GM10847 (cell line): ENCODE results near the gene FBRSL1.

ENCODE experiments used
- POLR2A ChIP-seq: IDR thresholded peaks from 2 replicates; pipeline ENCODE4 v1.6.1; 2011; ENCODE audit not compliant: insufficient read length; ENCODE audit errors: extremely low read depth

Gene FBRSL1

DNA sequence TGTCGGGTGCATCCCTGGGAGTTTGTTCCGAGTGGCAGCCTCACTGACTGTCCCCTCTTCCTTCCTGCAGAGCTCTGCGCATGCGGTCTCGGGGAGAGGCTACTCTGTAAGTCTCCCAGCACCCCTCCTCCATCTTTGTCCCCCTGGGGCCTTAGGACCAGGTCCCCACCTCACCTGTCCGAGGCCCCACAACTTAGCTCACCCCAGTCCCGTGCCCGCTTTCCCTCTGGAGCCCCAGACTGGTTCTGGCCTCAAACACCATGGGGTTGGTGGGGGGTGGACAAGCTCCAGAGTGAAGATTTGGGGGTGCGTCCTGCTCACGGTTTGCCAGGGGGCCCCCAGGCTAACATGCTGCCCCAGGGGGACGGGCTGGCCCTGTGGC lies 37.9 kb downstream of the FBRSL1 start:
- TF ChIP-seq POLR2A = no peak

DNA sequence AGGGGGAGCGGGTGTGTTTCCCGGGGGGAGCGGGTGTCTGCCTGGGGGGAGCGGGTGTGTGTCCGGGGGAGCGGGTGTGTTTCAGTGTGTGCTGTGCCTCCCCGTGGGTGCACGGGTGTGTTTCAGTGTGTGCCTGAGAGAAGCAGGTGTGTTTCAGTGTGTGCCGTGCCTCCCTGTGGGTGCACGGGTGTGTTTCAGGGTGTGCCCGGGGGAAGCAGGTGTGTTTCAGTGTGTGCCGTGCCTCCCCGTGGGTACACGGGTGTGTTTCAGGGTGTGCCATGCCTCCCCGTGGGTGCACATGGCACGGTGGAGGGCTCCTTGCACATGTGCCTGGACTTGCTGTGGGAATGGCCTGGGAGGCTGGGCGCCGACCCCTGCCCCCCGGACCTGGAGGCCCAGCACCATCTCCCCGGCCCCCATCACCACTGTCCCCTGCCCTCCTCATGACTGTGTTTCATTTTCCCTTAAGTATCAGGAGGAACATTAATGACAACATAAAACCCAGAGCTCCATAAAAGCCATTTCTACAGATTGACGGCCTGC lies 38.7 kb downstream of the FBRSL1 start:
- no peak for TF ChIP-seq POLR2A

GRCh38 chr12:132529156-132529839 lies 39.3 kb downstream of the FBRSL1 start:
- no peak for TF ChIP-seq POLR2A

- TF ChIP-seq POLR2A = no peak
These were observed 40.0 kb downstream of the FBRSL1 start for GRCh38 chr12:132529906-132530305.

- TF ChIP-seq POLR2A = no peak
These were observed 40.5 kb downstream of the FBRSL1 start for GRCh38 chr12:132530447-132530846.

- no peak for TF ChIP-seq POLR2A
These were observed 40.9 kb downstream of the FBRSL1 start for GRCh38 chr12:132530851-132531250.

DNA sequence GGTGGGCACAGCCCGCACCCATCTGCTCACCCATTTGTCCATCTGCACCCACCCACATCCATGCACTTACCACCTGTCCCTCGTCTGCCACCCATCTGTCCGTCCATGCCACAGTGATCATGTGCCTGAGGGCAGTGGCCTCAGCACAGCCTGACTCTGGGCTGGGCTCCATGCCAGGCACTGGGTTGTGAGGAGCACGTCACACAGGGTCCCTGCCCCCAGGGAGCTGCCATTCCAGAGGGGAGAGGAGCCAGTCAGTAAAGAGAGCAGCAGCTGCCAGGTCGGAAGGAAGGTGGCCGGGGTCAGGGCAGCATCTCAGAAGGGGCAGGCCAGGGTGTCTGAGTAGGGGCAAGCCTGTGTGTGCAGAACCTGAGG lies 43.6 kb downstream of the FBRSL1 start:
- TF ChIP-seq POLR2A = no peak

DNA sequence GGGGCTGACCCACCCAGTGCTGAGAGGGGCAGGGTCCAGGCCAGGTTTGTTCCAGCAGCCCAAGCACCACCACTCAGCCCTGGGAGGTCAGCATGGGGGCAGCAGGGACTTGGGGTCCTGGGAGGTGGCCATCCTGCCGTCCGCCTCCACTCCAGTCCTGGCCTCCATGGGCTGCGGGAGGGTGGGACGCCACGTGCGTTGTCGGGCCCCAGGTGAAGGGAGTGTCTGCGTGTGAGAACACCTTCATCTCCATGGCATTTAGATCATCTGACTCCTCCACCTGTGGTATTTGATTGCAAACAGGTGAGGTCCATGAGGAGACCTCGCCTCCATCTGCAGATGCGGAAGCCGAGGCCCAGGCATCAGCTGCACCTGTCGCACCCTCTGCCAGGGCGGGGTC lies 44.1 kb downstream of the FBRSL1 start:
- no peak for TF ChIP-seq POLR2A

DNA sequence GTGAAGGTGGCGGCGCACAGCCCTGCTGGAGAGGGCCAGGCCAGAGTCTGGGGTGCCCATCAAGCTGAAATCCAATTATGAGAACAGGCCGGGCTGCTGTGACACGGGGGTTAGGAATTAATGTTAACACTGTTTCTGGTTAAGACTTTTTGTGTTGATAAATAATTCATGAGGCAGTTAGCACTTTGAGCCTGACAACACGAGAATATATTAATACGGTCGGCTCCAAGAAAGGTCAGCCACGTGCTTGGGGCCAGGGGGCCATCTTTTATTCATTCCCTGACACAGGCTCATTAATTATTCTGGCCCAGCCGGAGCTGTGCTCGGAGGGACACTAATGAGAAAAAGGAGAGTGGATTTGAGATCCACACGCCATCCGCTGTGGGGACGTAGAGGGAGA lies 45.1 kb downstream of the FBRSL1 start:
- no peak for TF ChIP-seq POLR2A

DNA sequence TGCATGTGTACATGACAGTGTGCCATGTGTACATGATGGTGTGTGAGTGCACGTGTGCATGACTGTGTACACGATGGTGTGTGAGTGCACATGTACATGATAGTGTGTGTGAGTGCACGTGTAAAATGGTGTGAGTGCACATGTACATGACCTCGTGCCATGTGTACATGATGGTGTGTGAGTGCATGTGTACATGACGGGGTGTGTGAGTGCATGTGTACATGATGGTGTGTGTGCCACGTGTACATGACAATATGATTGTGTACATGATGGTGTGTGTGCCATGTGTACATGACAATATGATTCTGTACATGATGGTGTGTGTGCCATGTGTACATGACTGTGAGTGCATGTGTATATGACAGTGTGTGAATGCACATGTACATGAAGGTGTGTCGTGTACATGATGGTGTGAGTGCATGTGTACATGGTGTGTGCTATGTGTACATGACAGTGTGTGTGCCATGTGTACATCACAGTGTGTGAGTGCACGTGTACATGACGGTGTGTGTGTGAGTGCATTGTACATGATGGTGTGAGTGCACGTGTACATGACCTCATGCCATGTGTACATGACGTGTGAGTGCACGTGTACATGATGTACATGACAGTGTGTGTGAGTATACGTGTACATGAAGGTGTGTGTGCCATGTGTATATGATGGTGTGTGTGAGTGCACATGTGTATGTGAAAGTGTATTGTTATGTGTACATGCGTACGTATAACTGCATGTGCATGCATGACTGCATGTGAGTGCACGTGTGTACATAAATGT lies 46.3 kb downstream of the FBRSL1 start:
- TF ChIP-seq POLR2A = no peak

DNA sequence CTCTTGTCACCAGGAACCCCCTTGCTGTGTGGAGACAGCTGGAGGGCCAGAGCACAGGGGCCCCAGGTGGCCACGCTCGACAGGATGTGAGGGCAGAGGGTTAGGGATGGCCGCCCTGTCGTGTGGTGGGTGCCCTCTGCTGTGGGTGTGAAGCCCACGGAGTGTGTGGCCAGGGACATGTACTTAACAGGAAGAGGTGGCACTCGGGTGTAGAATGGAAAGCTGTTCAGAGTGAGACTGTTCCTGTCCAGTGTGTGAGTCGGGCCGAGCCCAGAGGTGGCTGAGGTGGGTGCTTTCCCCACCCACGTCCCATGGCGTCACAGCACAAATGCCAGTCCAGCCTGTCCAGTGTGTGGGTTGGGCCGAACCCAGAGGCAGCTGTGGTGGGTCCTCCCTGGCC lies 47.1 kb downstream of the FBRSL1 start:
- no peak for TF ChIP-seq POLR2A

GRCh38 chr12:132537836-132538662 lies 48.1 kb downstream of the FBRSL1 start:
- no peak for TF ChIP-seq POLR2A

- no peak for TF ChIP-seq POLR2A
These were observed 48.7 kb downstream of the FBRSL1 start for GRCh38 chr12:132538663-132538990.

DNA sequence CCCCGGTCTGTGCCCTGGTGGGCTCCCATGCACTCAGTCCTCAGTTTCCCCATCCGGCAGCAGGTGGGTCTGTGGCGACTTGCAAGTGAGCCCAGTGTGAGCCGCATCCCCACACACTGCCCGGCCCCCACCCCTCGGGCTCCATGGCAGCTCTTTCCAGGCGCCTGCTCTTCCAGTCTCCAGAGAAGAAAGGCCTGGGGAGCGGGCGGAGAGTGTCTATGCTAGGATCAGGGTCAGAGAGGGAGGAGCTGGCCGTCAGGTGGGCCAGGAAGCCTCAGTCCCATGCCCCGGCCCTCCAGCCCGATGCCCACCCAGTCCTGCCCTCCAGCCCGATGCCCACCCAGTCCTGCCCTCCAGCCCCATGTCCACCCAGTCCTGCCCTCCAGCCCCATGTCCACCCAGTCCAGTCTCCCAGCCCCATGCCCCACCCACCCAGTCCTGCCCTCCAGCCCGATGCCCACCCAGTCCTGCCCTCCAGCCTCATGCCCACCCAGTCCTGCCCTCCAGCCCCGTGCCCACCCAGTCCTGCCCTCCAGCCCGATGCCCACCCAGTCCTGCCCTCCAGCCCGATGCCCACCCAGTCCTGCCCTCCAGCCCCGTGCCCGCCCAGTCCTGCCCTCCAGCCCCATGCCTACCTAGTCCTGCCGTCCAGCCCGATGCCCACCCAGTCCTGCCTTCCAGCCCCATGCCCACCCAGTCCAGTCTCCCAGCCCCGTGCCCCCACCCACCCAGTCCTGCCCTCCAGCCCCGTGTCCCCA lies 49.2 kb downstream of the FBRSL1 start:
- no peak for TF ChIP-seq POLR2A

DNA sequence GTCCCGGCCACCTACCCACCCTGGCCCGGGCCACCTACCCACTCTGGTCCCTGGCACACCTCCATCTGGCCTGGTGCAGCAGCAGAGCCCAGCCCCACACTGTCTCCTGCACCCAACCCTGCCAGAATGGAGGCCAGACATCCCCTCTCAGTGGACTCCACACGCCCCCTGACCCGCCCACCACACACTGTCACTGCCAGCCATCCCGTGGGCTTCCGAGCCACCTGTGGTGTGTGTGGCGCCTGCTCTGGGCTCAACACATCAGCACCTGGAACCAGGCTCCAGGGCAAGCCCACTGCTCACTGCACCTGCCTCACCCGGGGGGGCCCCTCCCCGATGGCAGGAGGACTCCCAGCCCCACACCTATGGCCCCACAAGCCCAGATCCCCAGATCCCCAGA lies 50.5 kb downstream of the FBRSL1 start:
- TF ChIP-seq POLR2A = no peak
